Memory B cell (primary cell): ENCODE measurements around the gene LDHAL6A.
A peak's percentile ranks its signal among the peaks of the same experiment; 100 is the strongest.
"Not testable (repeated sequence)": the region's sequence is repeated elsewhere in the genome, so short reads cannot be mapped to it uniquely, and the experiment has no call there.

Source experiments
- ATAC-seq: fragments of 150-1000 bp; cut with Tn5 transposase; 2 replicates; pipeline ENCODE4 v1.10.0; 2021; ENCODE audit warnings: low read depth, mild to moderate bottlenecking, moderate library complexity
- DNase-seq, 2 donors: peaks; one replicate each; pipeline ENCODE4 v3.0.0; 2022; ENCODE audit warnings: low spot score in 2 of 2
- H3K27ac Mint-ChIP-seq: one replicate; pipeline ENCODE4 v1.8.0; 2022; ENCODE audit warnings: mild to moderate bottlenecking, moderate library complexity, mixed read lengths
- H3K27me3 Mint-ChIP-seq: one replicate; pipeline ENCODE4 v1.8.0; 2022; ENCODE audit warnings: mixed read lengths
- H3K36me3 Mint-ChIP-seq: one replicate; pipeline ENCODE4 v1.8.0; 2022; ENCODE audit warnings: mild to moderate bottlenecking, mixed read lengths
- H3K4me1 Mint-ChIP-seq: one replicate; pipeline ENCODE4 v1.8.0; 2022; ENCODE audit warnings: mixed read lengths
- H3K4me3 Mint-ChIP-seq: one replicate; pipeline ENCODE4 v1.8.0; 2022; ENCODE audit warnings: mild to moderate bottlenecking, moderate library complexity, mixed read lengths
- H3K9me3 Mint-ChIP-seq: one replicate; pipeline ENCODE4 v1.8.0; 2022; ENCODE audit warnings: mixed read lengths

Gene LDHAL6A

GRCh38 chr11:18455686-18456372 is at the start of gene LDHAL6A:
TSS of gene LDHAL6A (plus strand) at chr11:18455856. CDS start at chr11:18456681, 825 bp downstream.
- Mint-ChIP-seq H3K9me3 (no peaks in the 10 kb centered on the region), H3K27ac (no peak within 1 kb of the TSS), H3K4me3 (no peak within 1 kb of the TSS), H3K27me3 (peaks cover 6% of the 10 kb centered on the region), H3K36me3 (no peaks in the 10 kb centered on the region), H3K4me1 (no peaks in the 10 kb centered on the region)
- ATAC-seq: peak; percentile 45
- no peak for DNase-seq

DNA sequence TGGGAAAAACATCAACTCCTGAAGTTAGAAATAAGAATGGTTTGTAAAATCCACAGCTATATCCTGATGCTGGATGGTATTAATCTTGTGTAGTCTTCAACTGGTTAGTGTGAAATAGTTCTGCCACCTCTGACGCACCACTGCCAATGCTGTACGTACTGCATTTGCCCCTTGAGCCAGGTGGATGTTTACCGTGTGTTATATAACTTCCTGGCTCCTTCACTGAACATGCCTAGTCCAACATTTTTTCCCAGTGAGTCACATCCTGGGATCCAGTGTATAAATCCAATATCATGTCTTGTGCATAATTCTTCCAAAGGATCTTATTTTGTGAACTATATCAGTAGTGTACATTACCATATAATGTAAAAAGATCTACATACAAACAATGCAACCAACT is 48.3 kb upstream of the LDHAL6A start:
- not testable (repeated sequence) for DNase-seq
- peaks cover 25% of the 10 kb centered on the region for H3K36me3 Mint-ChIP-seq

GRCh38 chr11:18408558-18409291 is 46.9 kb upstream of the LDHAL6A start:
- Mint-ChIP-seq H3K4me1 (no peaks in the 10 kb centered on the region), H3K27me3 (no peaks in the 10 kb centered on the region), H3K36me3 (peaks cover 18% of the 10 kb centered on the region), H3K9me3 (no peaks in the 10 kb centered on the region), H3K27ac (no peak overlapping the region), H3K4me3 (no peak overlapping the region)
- ATAC-seq: no peak
- DNase-seq: no peak

More for the DNA sequence above, 48.3 kb upstream of the LDHAL6A start:
- ATAC-seq, H3K27me3 Mint-ChIP-seq, H3K27ac Mint-ChIP-seq, H3K9me3 Mint-ChIP-seq, H3K4me1 Mint-ChIP-seq, H3K4me3 Mint-ChIP-seq: not testable (repeated sequence)

- Mint-ChIP-seq H3K27ac (no peak overlapping the region), H3K9me3 (no peaks in the 10 kb centered on the region), H3K36me3 (no peaks in the 10 kb centered on the region), H3K4me3 (no peak overlapping the region), H3K4me1 (no peaks in the 10 kb centered on the region), H3K27me3 (no peaks in the 10 kb centered on the region)
- ATAC-seq: no peak
- DNase-seq: no peak
Measured at GRCh38 chr11:18416459-18416858, 39.2 kb upstream of the LDHAL6A start.

- Mint-ChIP-seq H3K36me3 (no peaks in the 10 kb centered on the region), H3K4me1 (no peaks in the 10 kb centered on the region), H3K27ac (no peak overlapping the region), H3K4me3 (no peak overlapping the region), H3K9me3 (no peaks in the 10 kb centered on the region), H3K27me3 (no peaks in the 10 kb centered on the region)
- DNase-seq (no peak), ATAC-seq (no peak)
Measured at GRCh38 chr11:18419040-18419439, 36.6 kb upstream of the LDHAL6A start.

GRCh38 chr11:18420067-18420466 is 35.6 kb upstream of the LDHAL6A start:
- no peak for DNase-seq
- Mint-ChIP-seq H3K4me3 (peak overlapping the region; percentile 39), H3K27me3 (peaks cover 2% of the 10 kb centered on the region), H3K4me1 (no peaks in the 10 kb centered on the region), H3K9me3 (no peaks in the 10 kb centered on the region), H3K27ac (no peak overlapping the region), H3K36me3 (no peaks in the 10 kb centered on the region)
- ATAC-seq: no peak

DNA sequence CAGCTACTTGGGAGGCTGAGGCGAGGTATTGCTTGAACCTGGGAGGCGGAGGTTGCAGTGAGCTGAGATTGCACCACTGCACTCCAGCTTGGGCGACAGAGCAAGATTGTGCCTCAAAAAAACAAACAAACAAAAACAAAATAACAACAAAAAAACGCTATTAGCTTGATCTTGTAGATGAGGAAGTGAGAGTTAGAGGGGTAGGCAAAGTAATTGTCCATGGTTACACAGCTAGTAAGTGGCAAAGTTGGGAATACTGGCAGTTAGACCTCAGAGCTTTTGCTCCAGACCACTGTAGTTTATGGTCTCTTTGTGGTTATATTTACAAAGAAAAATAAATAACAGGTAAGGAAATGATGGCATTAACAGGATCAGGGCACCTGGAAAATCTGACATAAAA is 28.4 kb upstream of the LDHAL6A start:
- Mint-ChIP-seq H3K27me3 (peaks cover 2% of the 10 kb centered on the region), H3K4me1 (no peaks in the 10 kb centered on the region), H3K36me3 (peaks cover 1% of the 10 kb centered on the region), H3K4me3 (no peak overlapping the region), H3K9me3 (peaks cover 2% of the 10 kb centered on the region), H3K27ac (no peak overlapping the region)
- ATAC-seq: no peak
- no peak for DNase-seq

GRCh38 chr11:18429332-18429731 is 26.3 kb upstream of the LDHAL6A start:
- H3K4me3 Mint-ChIP-seq: no peak overlapping the region
- no peak overlapping the region for H3K27ac Mint-ChIP-seq
- H3K36me3 Mint-ChIP-seq: peaks cover 1% of the 10 kb centered on the region
- H3K27me3 Mint-ChIP-seq: peaks cover 1% of the 10 kb centered on the region
- no peaks in the 10 kb centered on the region for H3K4me1 Mint-ChIP-seq
- ATAC-seq (no peak), DNase-seq (no peak)
- peaks cover 2% of the 10 kb centered on the region for H3K9me3 Mint-ChIP-seq

DNA sequence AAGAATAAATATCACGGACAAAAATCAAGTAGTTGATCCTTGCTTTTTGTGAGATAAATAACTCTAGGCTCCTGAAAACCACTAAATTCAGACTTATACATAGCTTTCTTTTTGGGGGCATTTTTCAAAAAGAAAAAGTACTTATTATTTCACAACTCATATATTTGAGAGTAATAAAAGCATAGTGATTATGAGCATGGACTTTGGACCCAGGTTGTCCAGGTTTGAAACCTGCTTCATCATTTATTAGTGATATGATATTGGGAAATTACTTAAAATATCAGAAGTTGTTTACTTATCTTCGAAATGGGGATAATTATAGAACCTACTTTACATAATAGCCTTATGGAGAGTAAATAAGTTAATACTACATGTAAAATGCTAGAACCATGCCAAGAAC is 17.0 kb upstream of the LDHAL6A start:
- Mint-ChIP-seq H3K36me3 (no peaks in the 10 kb centered on the region), H3K4me1 (no peaks in the 10 kb centered on the region), H3K4me3 (no peak overlapping the region), H3K9me3 (no peaks in the 10 kb centered on the region), H3K27ac (no peak overlapping the region), H3K27me3 (peaks cover 2% of the 10 kb centered on the region)
- ATAC-seq (no peak), DNase-seq (no peak)

DNA sequence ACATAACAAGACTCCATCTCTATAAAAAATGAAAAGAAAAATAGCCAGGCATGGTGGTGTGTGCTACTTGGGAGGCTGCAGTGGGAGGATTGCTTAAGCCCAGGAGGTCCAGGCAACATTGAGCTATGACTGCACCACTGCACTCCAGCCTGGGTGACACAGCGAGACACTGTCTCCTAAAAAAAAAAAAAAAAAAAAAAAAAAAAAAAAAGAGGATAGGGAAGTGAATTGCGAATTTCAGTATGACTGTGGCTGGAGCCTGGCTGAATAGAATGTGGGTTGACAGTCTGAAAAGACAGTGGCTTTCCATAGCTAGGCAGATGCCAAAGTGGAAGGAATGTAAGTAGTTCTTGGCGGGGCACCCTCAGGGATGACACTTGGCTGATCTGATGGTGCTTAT is 6.4 kb upstream of the LDHAL6A start:
- H3K27ac Mint-ChIP-seq: no peak overlapping the region
- no peak for ATAC-seq
- H3K36me3 Mint-ChIP-seq: peaks cover 2% of the 10 kb centered on the region

DNA sequence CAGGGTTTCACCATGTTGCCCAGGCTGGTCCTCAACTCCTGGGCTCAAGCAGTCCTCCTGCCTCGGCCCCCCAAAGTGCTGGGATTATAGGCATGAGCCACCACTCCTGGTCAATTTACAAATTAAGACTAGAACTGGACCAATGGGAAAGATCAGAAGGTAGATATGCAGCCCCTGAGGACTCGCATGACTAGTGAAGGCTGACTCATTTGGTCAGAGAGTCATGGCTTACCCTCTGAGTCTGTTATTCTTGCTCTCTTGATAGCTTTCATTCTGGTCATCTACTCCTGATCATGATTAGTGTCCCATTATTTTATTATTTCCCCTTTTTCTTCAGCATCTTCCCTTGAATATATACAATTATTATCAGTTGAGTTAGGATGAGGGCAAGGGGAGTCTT is 2.7 kb upstream of the LDHAL6A start:
- Mint-ChIP-seq H3K36me3 (no peaks in the 10 kb centered on the region), H3K9me3 (no peaks in the 10 kb centered on the region), H3K27ac (no peak overlapping the region), H3K4me1 (no peaks in the 10 kb centered on the region), H3K4me3 (no peak overlapping the region), H3K27me3 (peaks cover 9% of the 10 kb centered on the region)
- DNase-seq (no peak), ATAC-seq (no peak)

More for the DNA sequence above, 6.4 kb upstream of the LDHAL6A start:
- Mint-ChIP-seq H3K4me1 (peaks cover 4% of the 10 kb centered on the region), H3K27me3 (peaks cover 4% of the 10 kb centered on the region), H3K9me3 (no peaks in the 10 kb centered on the region), H3K4me3 (no peak overlapping the region)
- DNase-seq: no peak

- H3K36me3 Mint-ChIP-seq: no peaks in the 10 kb centered on the region
- no peak overlapping the region for H3K4me3 Mint-ChIP-seq
- H3K4me1 Mint-ChIP-seq: no peaks in the 10 kb centered on the region
- DNase-seq (no peak), ATAC-seq (no peak)
- peaks cover 6% of the 10 kb centered on the region for H3K27me3 Mint-ChIP-seq
- H3K9me3 Mint-ChIP-seq: no peaks in the 10 kb centered on the region
- H3K27ac Mint-ChIP-seq: no peak overlapping the region
Measured at GRCh38 chr11:18457450-18457849, 1.8 kb downstream of the LDHAL6A start.

DNA sequence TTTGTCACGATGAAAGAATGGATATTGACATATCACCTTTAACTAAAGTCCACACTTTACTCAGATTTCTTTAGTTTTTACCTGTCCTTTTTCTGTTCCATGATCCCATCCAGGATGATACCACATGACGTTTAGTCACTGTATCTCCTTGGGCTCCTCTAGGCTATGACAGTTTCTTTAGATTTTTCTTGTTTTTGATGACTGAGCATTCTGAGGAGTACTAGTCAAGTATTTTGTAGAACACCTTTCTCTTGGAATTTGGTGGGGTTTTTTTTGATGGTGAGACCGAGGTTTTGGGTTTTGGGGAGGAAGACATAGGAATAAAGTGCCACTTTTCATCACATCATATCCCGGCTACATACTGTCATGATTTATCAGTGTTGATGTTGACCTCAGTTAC is 4.0 kb downstream of the LDHAL6A start:
- no peak overlapping the region for H3K4me3 Mint-ChIP-seq
- no peak for ATAC-seq
- H3K36me3 Mint-ChIP-seq: no peaks in the 10 kb centered on the region
- peaks cover 6% of the 10 kb centered on the region for H3K27me3 Mint-ChIP-seq
- H3K9me3 Mint-ChIP-seq: no peaks in the 10 kb centered on the region
- no peaks in the 10 kb centered on the region for H3K4me1 Mint-ChIP-seq
- no peak overlapping the region for H3K27ac Mint-ChIP-seq
- no peak for DNase-seq

DNA sequence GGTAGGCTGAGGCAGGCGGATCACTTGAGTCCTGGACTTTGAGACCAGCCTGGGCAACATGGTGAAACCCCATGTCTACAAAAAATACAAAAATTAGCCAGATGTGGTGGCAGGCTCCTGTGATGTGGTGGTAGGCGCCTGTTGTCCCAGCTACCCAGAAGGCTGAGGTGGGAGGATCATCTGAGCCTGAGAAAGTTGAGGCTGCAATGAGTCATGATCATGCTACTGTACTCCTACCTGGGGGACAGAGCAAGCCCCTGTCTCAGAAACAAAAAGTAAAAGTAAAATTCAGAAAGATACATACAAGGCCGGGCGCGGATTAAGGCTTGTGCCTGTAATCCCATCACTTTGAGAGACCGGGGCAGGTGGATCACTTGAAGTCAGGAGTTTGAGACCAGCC is 6.3 kb downstream of the LDHAL6A start:
- Mint-ChIP-seq H3K27ac (no peak overlapping the region), H3K36me3 (no peaks in the 10 kb centered on the region), H3K4me3 (no peak overlapping the region), H3K27me3 (no peaks in the 10 kb centered on the region), H3K4me1 (no peaks in the 10 kb centered on the region), H3K9me3 (no peaks in the 10 kb centered on the region)
- no peak for DNase-seq
- ATAC-seq: no peak

DNA sequence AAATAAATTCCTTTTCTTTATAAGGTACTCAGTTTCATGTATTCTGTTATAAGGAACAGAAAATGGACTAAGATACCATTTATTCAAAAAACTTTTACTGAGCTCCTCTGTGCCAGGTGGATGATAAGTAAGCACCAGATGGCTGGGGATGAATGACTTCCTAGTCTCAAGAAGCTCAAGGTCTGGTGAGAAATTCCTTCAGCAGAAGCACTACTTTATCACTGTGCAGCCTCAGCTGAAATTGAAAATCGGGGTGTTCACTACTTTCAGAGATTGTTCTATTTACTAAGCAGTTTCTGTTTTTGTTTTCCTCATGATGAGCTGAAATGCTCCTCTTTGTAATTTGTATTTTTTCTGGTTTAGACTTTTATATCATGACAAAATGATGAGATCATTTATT is 7.8 kb downstream of the LDHAL6A start:
- DNase-seq: no peak
- ATAC-seq: no peak
- H3K4me1 Mint-ChIP-seq: no peaks in the 10 kb centered on the region
- no peaks in the 10 kb centered on the region for H3K9me3 Mint-ChIP-seq
- H3K4me3 Mint-ChIP-seq: no peak overlapping the region
- no peak overlapping the region for H3K27ac Mint-ChIP-seq
- H3K27me3 Mint-ChIP-seq: no peaks in the 10 kb centered on the region
- H3K36me3 Mint-ChIP-seq: no peaks in the 10 kb centered on the region
